ENCODE results near the gene PLCH1. TPM values are rescaled to one million over a fixed set of nuclear protein-coding genes. Genes with fewer than 3 reads are reported as not detected.

The PLCH1 gene
- total RNA-seq, 1 donor from 2014 or later, result 32.0 TPM

GRCh38 chr3:155377071-155377470 is 367.8 kb downstream of the PLCH1 start:
- Histone ChIP-seq H3K4me2 (no peak overlapping the region), H3K27ac (no peak overlapping the region), H3K79me2 (ENCODE audit: low read depth) (no peaks in the 10 kb centered on the region), H4K20me1 (ENCODE audit: low read depth) (no peaks in the 10 kb centered on the region), H3K9me3 (ENCODE audit: low read depth) (no peaks in the 10 kb centered on the region), H3K4me1 (peaks cover 4% of the 10 kb centered on the region), H3K36me3 (no peaks in the 10 kb centered on the region), H3K9ac (no peak overlapping the region), H3F3A (ENCODE audit: low read depth) (no peaks in the 10 kb centered on the region), H2AFZ (replicated peaks) (no peak overlapping the region), H3K4me3 (no peak overlapping the region), H3K27me3 (no peaks in the 10 kb centered on the region)
- TF ChIP-seq EZH2 (IDR thresholded peaks at IDR 0.05) (no peak), EZH2phosphoT487 (IDR thresholded peaks at IDR 0.05) (no peak), CTCF (IDR thresholded peaks at IDR 0.05) (no peak)
- Mint-ChIP-seq H3K27me3 (ENCODE audit: insufficient read depth, low read depth) (peaks cover 4% of the 10 kb centered on the region), H3K4me3 (no peak overlapping the region), H3K4me1 (peaks cover 5% of the 10 kb centered on the region), H3K9me3 (no peaks in the 10 kb centered on the region), H3K36me3 (no peaks in the 10 kb centered on the region), H3K27ac (no peak overlapping the region)
- DNase-seq (ENCODE audit: low spot score), result no peak

GRCh38 chr3:155372281-155372680 is 372.6 kb downstream of the PLCH1 start:
- Histone ChIP-seq H3K4me2 (no peak overlapping the region), H4K20me1 (ENCODE audit: low read depth) (no peaks in the 10 kb centered on the region), H2AFZ (replicated peaks) (no peak overlapping the region), H3K27ac (no peak overlapping the region), H3K4me3 (no peak overlapping the region), H3K27me3 (no peaks in the 10 kb centered on the region), H3K9me3 (ENCODE audit: low read depth) (no peaks in the 10 kb centered on the region), H3K36me3 (no peaks in the 10 kb centered on the region), H3K9ac (no peak overlapping the region), H3K4me1 (peaks cover 29% of the 10 kb centered on the region), H3K79me2 (ENCODE audit: low read depth) (no peaks in the 10 kb centered on the region), H3F3A (ENCODE audit: low read depth) (no peaks in the 10 kb centered on the region)
- Mint-ChIP-seq H3K36me3 (no peaks in the 10 kb centered on the region), H3K27ac (no peak overlapping the region), H3K9me3 (no peaks in the 10 kb centered on the region), H3K27me3 (ENCODE audit: insufficient read depth, low read depth) (peaks cover 8% of the 10 kb centered on the region), H3K4me1 (peaks cover 19% of the 10 kb centered on the region), H3K4me3 (no peak overlapping the region)
- no peak for TF ChIP-seq CTCF (IDR thresholded peaks at IDR 0.05)
- no peak for TF ChIP-seq EZH2 (IDR thresholded peaks at IDR 0.05)
- TF ChIP-seq EZH2phosphoT487 (IDR thresholded peaks at IDR 0.05), result no peak
- DNase-seq (ENCODE audit: low spot score), result no peak

- no peak overlapping the region for H2AFZ ChIP-seq (replicated peaks)
- Mint-ChIP-seq H3K36me3 (no peaks in the 10 kb centered on the region), H3K27me3 (ENCODE audit: insufficient read depth, low read depth) (peaks cover 3% of the 10 kb centered on the region), H3K4me1 (peaks cover 19% of the 10 kb centered on the region), H3K27ac (peak overlapping the region; percentile 65), H3K4me3 (no peak overlapping the region), H3K9me3 (peaks cover 2% of the 10 kb centered on the region)
- H4K20me1 ChIP-seq (ENCODE audit: low read depth), result no peaks in the 10 kb centered on the region
- H3K9me3 ChIP-seq (ENCODE audit: low read depth), result peaks cover 12% of the 10 kb centered on the region
- no peak overlapping the region for H3K4me3 ChIP-seq
- TF ChIP-seq EZH2 (IDR thresholded peaks at IDR 0.05), result no peak
- no peak for TF ChIP-seq CTCF (IDR thresholded peaks at IDR 0.05)
- TF ChIP-seq EZH2phosphoT487 (IDR thresholded peaks at IDR 0.05), result no peak
- no peaks in the 10 kb centered on the region for H3K79me2 ChIP-seq (ENCODE audit: low read depth)
- H3K36me3 ChIP-seq, result peaks cover 6% of the 10 kb centered on the region
- H3K4me2 ChIP-seq, result no peak overlapping the region
- H3F3A ChIP-seq (ENCODE audit: low read depth), result no peaks in the 10 kb centered on the region
- H3K27me3 ChIP-seq, result peaks cover 8% of the 10 kb centered on the region
- peaks cover 33% of the 10 kb centered on the region for H3K4me1 ChIP-seq
- H3K27ac ChIP-seq, result no peak overlapping the region
- no peak overlapping the region for H3K9ac ChIP-seq
- no peak for DNase-seq (ENCODE audit: low spot score)
Measured at GRCh38 chr3:155370764-155371503, 373.9 kb downstream of the PLCH1 start.

Measured in neural progenitor cell (in vitro differentiated cells).